GM13977 (cell line): ENCODE data around the gene PRTFDC1.

ENCODE experiments used
- DNase-seq: peaks from one replicate; pipeline ENCODE4 v3.0.0; 2012; ENCODE audit warnings: low spot score
- CTCF ChIP-seq: IDR thresholded peaks from 2 replicates; pipeline ENCODE4 v1.5.1; 2012; ENCODE audit warnings: mild to moderate bottlenecking, control low read depth; ENCODE audit not compliant: insufficient read depth; ENCODE audit errors: extremely low read depth, missing control alignments
- in situ Hi-C: fragments of 300-500 bp; cut with MboI; formaldehyde crosslinking; loops from one replicate; pipeline ENCODE4 v1.12.0; 2022; ENCODE audit warnings: low sequenced_read_pairs, low pct_unique_long_range_greater_than_20kb, mixed read lengths, inconsistent platforms; ENCODE audit not compliant: unreplicated experiment

PRTFDC1 gene

GRCh38 chr10:24889639-24890038 lies 62.8 kb downstream of the PRTFDC1 start:
- no peak for TF ChIP-seq CTCF
- in situ Hi-C loops, result no loop called here
- DNase-seq, result no peak

DNA sequence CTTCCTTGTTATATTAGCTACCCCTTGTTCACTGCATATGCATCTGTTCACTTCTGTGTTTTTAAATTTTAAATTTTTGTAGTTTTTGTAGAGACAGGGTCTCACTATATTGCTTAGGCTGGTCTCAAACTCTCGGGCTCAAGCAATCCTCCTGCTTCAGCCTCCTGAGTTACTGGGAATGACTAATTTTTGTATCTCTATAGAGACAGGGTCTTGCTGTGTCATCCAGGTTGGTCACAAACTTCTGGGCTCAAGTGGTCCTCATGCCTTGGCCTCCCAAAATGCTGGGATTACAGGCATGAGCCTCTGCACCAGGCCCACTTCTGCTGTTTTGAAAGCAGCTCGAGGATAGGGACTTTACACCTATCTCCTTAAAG lies 64.6 kb downstream of the PRTFDC1 start:
- in situ Hi-C loops, result no loop called here
- TF ChIP-seq CTCF, result no peak
- no peak for DNase-seq

DNA sequence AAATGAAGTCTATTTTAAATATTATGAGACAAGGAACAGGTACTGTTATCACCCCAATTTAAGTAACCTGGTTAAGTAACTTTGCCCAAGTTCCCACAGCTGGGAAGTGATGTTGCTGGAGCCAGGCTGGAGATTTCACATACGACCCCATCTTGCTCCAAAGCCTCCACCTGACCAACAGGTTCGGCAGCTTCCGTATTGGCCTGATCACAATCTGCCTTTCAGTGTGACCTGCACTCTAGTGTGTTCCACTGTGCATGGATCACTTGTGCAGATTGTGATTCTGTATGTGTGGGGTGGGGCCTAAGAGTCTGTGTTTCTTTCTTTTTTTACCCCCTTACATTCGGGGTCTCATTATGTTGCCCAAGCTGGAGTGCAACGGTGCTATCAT lies 66.1 kb downstream of the PRTFDC1 start:
- DNase-seq, result no peak
- no peak for TF ChIP-seq CTCF
- in situ Hi-C loops, result no loop called here

- DNase-seq, result no peak
- in situ Hi-C loops, result no loop called here
- TF ChIP-seq CTCF, result no peak
Measured at GRCh38 chr10:24885551-24886289, 66.7 kb downstream of the PRTFDC1 start.

GRCh38 chr10:24884793-24885192 lies 67.6 kb downstream of the PRTFDC1 start:
- in situ Hi-C loops, result no loop called here
- DNase-seq, result no peak
- no peak for TF ChIP-seq CTCF

GRCh38 chr10:24884316-24884715 lies 68.1 kb downstream of the PRTFDC1 start:
- TF ChIP-seq CTCF, result no peak
- in situ Hi-C loops, result no loop called here
- no peak for DNase-seq
